Liver (tissue), 9 donors: ENCODE results near the gene ZNF776. TPM values are rescaled to one million over a fixed set of nuclear protein-coding genes. Genes with fewer than 3 reads are reported as not detected.

Source experiments
- DNase-seq: peaks from one replicate; pipeline ENCODE4 v3.0.0-alpha.2; 2017; ENCODE audit warnings: low spot score
- H3K27ac ChIP-seq, 2 donors: one replicate each; pipeline ENCODE4 v1.7.0; 2013; ENCODE audit warnings: inconsistent platforms in 2 of 2, low read length in 2 of 2, control low read depth in 1 of 2, low read depth in 1 of 2, mild to moderate bottlenecking in 1 of 2
- H3K27me3 ChIP-seq, 4 donors: one replicate each; pipeline versions ENCODE4 v1.6.1 to v1.7.0; 2013; ENCODE audit warnings: low read length in 3 of 4, inconsistent platforms in 1 of 4, mild to moderate bottlenecking in 1 of 4, moderate library complexity in 1 of 4; ENCODE audit not compliant: control insufficient read depth in 4 of 4, insufficient read depth in 4 of 4
- H3K36me3 ChIP-seq, 4 donors: one replicate each; pipeline versions ENCODE4 v1.6.1 to v1.7.0; 2013; ENCODE audit warnings: low read length in 3 of 4, mild to moderate bottlenecking in 3 of 4, low read depth in 1 of 4, moderate library complexity in 1 of 4; ENCODE audit not compliant: control insufficient read depth in 4 of 4, insufficient read depth in 3 of 4
- H3K4me1 ChIP-seq, 4 donors: one replicate each; pipeline versions ENCODE4 v1.6.1 to v1.7.0; 2013; ENCODE audit warnings: low read length in 3 of 4, mild to moderate bottlenecking in 3 of 4, moderate library complexity in 1 of 4; ENCODE audit not compliant: control insufficient read depth in 4 of 4, insufficient read depth in 4 of 4
- H3K4me3 ChIP-seq, 3 donors: one replicate each; pipeline versions ENCODE4 v1.6.1 to v1.7.0; 2013; ENCODE audit warnings: low read length in 3 of 3, control low read depth in 1 of 3, low read depth in 1 of 3, mild to moderate bottlenecking in 1 of 3
- H3K9ac ChIP-seq, 2 donors: one replicate each; pipeline ENCODE4 v1.7.0; 2013; ENCODE audit warnings: low read length in 2 of 2, mild to moderate bottlenecking in 2 of 2, moderate library complexity in 2 of 2, control low read depth in 1 of 2, low read depth in 1 of 2
- H3K9me3 ChIP-seq, 4 donors: one replicate each; pipeline versions ENCODE4 v1.6.1 to v1.7.0; 2013; ENCODE audit warnings: low read length in 3 of 4; ENCODE audit not compliant: control insufficient read depth in 4 of 4
- EGR1 ChIP-seq, 2 donors: IDR thresholded peaks; 2 replicates each; pipeline ENCODE4 v1.6.1; 2016 to 2018; ENCODE audit warnings: antibody characterized with exemption in 2 of 2, low read depth in 2 of 2
- FOXA1 ChIP-seq: IDR thresholded peaks from 2 replicates; pipeline ENCODE4 v1.6.1; 2016; ENCODE audit warnings: antibody characterized with exemption
- FOXA2 ChIP-seq: IDR thresholded peaks from 2 replicates; pipeline ENCODE4 v1.6.1; 2016; ENCODE audit warnings: antibody characterized with exemption
- GABPA ChIP-seq, 2 donors: IDR thresholded peaks in 1 of 2; conservative IDR thresholded peaks in 1 of 2; 2 replicates each; pipeline ENCODE4 v1.6.1; 2016; ENCODE audit warnings: antibody characterized with exemption in 2 of 2, mild to moderate bottlenecking in 1 of 2, moderate library complexity in 1 of 2
- HNF4A ChIP-seq, 2 donors: conservative IDR thresholded peaks; 2 replicates each; pipeline ENCODE4 v1.6.1; 2016; ENCODE audit warnings: antibody characterized with exemption in 2 of 2, mild to moderate bottlenecking in 2 of 2
- JUND ChIP-seq, 2 donors: IDR thresholded peaks; 2 replicates each; pipeline ENCODE4 v1.6.1; 2016; ENCODE audit warnings: antibody characterized with exemption in 2 of 2
- MAX ChIP-seq: IDR thresholded peaks from 2 replicates; pipeline ENCODE4 v1.6.1; 2016; ENCODE audit warnings: antibody characterized with exemption
- NR2F2 ChIP-seq: IDR thresholded peaks from 2 replicates; pipeline ENCODE4 v1.6.1; 2016; ENCODE audit warnings: antibody characterized with exemption
- RAD21 ChIP-seq, 2 donors: IDR thresholded peaks; 2 replicates each; pipeline ENCODE4 v1.6.1; 2016; ENCODE audit warnings: antibody characterized with exemption in 2 of 2, mild to moderate bottlenecking in 2 of 2
- REST ChIP-seq: IDR thresholded peaks from 2 replicates; pipeline ENCODE4 v1.6.1; 2016; ENCODE audit warnings: antibody characterized with exemption, mild to moderate bottlenecking
- RXRA ChIP-seq, 2 donors: IDR thresholded peaks; 2 replicates each; pipeline ENCODE4 v1.6.1; 2017 to 2018; ENCODE audit warnings: antibody characterized with exemption in 2 of 2, mild to moderate bottlenecking in 1 of 2
- SP1 ChIP-seq: IDR thresholded peaks from 2 replicates; pipeline ENCODE4 v1.6.1; 2018; ENCODE audit warnings: antibody characterized with exemption, mild to moderate bottlenecking
- TAF1 ChIP-seq: conservative IDR thresholded peaks from 2 replicates; pipeline ENCODE4 v1.6.1; 2016; ENCODE audit warnings: antibody characterized with exemption, mild to moderate bottlenecking
- YY1 ChIP-seq: IDR thresholded peaks from 2 replicates; pipeline ENCODE4 v1.6.1; 2016; ENCODE audit warnings: antibody characterized with exemption, mild to moderate bottlenecking
- ZBTB33 ChIP-seq: IDR thresholded peaks from 2 replicates; pipeline ENCODE4 v1.6.1; 2016; ENCODE audit warnings: antibody characterized with exemption
- WGBS: extraction: QIAGEN DNeasy Blood & Tissue Kit; methylation state at CpG from one replicate; pipeline ENCODE4 v1.1.7; 2013; 5-methylcytosine and 5-hydroxymethylcytosine counted together
- polyA plus RNA-seq, 2 donors: library from polyadenylated mRNA; stranded (reverse) in 1 of 2; unstranded in 1 of 2; fragments of 200-250 nt in 1 of 2; fragments of >200 nt in 1 of 2; fragmentation: Nextera tagmentation in 1 of 2; extraction: Ambion mirVana in 1 of 2; gene quantifications; one replicate each; pipeline versions ENCODE4 v1.2.1 to v1.2.3, GENCODE V29; 2013 to 2015
- total RNA-seq, 2 donors: library from RNA; depleted of rRNA; stranded (reverse); fragments of >200 nt; gene quantifications; one replicate each; pipeline ENCODE4 v1.2.3, GENCODE V29; 2014
- donor health status: healthy.
- donor health status: healthy.
- donor health status: healthy.
- donor health status: healthy.
- donor health status: healthy.

The ZNF776 gene
- total and polyA plus RNA-seq, 4 donors = 2.0 to 20.3 (median 6.4) TPM

GRCh38 chr19:57719901-57720519, 26.6 kb upstream of the ZNF776 start:
- DNase-seq = no peak
- 97% methylated on average over 4 of the region's 4 CpGs for WGBS
- H3K36me3 ChIP-seq = peaks cover 7 to 41% (median 27%) of the 10 kb centered on the region in 4 donors

GRCh38 chr19:57720878-57721277, 25.7 kb upstream of the ZNF776 start:
- Histone ChIP-seq H3K4me1 (no peaks in the 10 kb centered on the region), H3K27me3 (no peaks in the 10 kb centered on the region), H3K9me3 (peaks cover 36 to 61% (median 54%) of the 10 kb centered on the region in 4 donors), H3K4me3 (peak overlapping the region in 2 of 3 donors; percentile 59 to 64), H3K36me3 (peaks cover 7 to 41% (median 27%) of the 10 kb centered on the region in 4 donors), H3K9ac (no peak overlapping the region), H3K27ac (no peak overlapping the region)
- 98% methylated on average over 10 of the region's 10 CpGs for WGBS
- DNase-seq = no peak
- TF ChIP-seq HNF4A (conservative IDR thresholded peaks at IDR 0.05) = no peak
- no peak for TF ChIP-seq GABPA (IDR thresholded peaks at IDR 0.05 in 1 of 2, conservative IDR thresholded peaks at IDR 0.05 in 1 of 2)
- no peak for TF ChIP-seq EGR1 (IDR thresholded peaks at IDR 0.05; ENCODE audit: low read depth in 2 of 2)
- TF ChIP-seq REST = no peak
- no peak for TF ChIP-seq TAF1
- no peak for TF ChIP-seq JUND (IDR thresholded peaks at IDR 0.05)
- no peak for TF ChIP-seq YY1
- TF ChIP-seq RAD21 (IDR thresholded peaks at IDR 0.05) = no peak
- no peak for TF ChIP-seq FOXA2
- no peak for TF ChIP-seq ZBTB33
- no peak for TF ChIP-seq SP1
- TF ChIP-seq RXRA (IDR thresholded peaks at IDR 0.05) = no peak
- no peak for TF ChIP-seq MAX
- TF ChIP-seq FOXA1 = no peak
- TF ChIP-seq NR2F2 = no peak

More at GRCh38 chr19:57719901-57720519, 26.6 kb upstream of the ZNF776 start:
- H3K4me3 ChIP-seq = peak overlapping the region in 2 of 3 donors; percentile 56 to 59
- TF ChIP-seq JUND (IDR thresholded peaks at IDR 0.05) = no peak
- TF ChIP-seq SP1 = no peak
- no peak for TF ChIP-seq RAD21 (IDR thresholded peaks at IDR 0.05)
- TF ChIP-seq TAF1 = no peak
- no peak for TF ChIP-seq NR2F2
- no peak overlapping the region for H3K9ac ChIP-seq
- H3K4me1 ChIP-seq = no peaks in the 10 kb centered on the region
- H3K27ac ChIP-seq = no peak overlapping the region
- peaks cover 34 to 61% (median 54%) of the 10 kb centered on the region in 4 donors for H3K9me3 ChIP-seq
- no peaks in the 10 kb centered on the region for H3K27me3 ChIP-seq
